Central memory CD8-positive, alpha-beta T cell (primary cell): Measurements from ENCODE around the gene KRTAP9-6.
"Not testable (repeated sequence)": the region's sequence is repeated elsewhere in the genome, so short reads cannot be mapped to it uniquely, and the experiment has no call there.

Source experiments
- ATAC-seq: fragments of 150-1000 bp; cut with Tn5 transposase; replicated peaks from 2 replicates; pipeline ENCODE4 v1.10.0; 2022; ENCODE audit warnings: mild to moderate bottlenecking, moderate FRiP score, moderate number of reproducible peaks; ENCODE audit not compliant: poor library complexity, severe bottlenecking; ENCODE audit errors: extremely low read depth
- DNase-seq, 2 donors: peaks; one replicate each; pipeline ENCODE4 v3.0.0; 2021; ENCODE audit warnings: low spot score in 2 of 2
- H3K27ac Mint-ChIP-seq: one replicate; pipeline ENCODE4 v1.8.0; 2022; ENCODE audit warnings: low read depth, mild to moderate bottlenecking, moderate library complexity, mixed read lengths
- H3K27me3 Mint-ChIP-seq: one replicate; pipeline ENCODE4 v1.8.0; 2022; ENCODE audit warnings: mixed read lengths
- H3K36me3 Mint-ChIP-seq: one replicate; pipeline ENCODE4 v1.8.0; 2022; ENCODE audit warnings: mild to moderate bottlenecking, moderate library complexity, mixed read lengths; ENCODE audit not compliant: insufficient read depth
- H3K4me1 Mint-ChIP-seq: one replicate; pipeline ENCODE4 v1.8.0; 2022; ENCODE audit warnings: mixed read lengths
- H3K4me3 Mint-ChIP-seq: one replicate; pipeline ENCODE4 v1.8.0; 2022; ENCODE audit warnings: mild to moderate bottlenecking, moderate library complexity, mixed read lengths
- H3K9me3 Mint-ChIP-seq: one replicate; pipeline ENCODE4 v1.8.0; 2022; ENCODE audit warnings: mixed read lengths

KRTAP9-6 gene

GRCh38 chr17:41251261-41251660, 13.9 kb upstream of the KRTAP9-6 start:
- DNase-seq (no peak), ATAC-seq (no peak)
- no peaks in the 10 kb centered on the region for H3K9me3 Mint-ChIP-seq
- H3K4me1 Mint-ChIP-seq: no peaks in the 10 kb centered on the region
- H3K27me3 Mint-ChIP-seq: peaks cover 48% of the 10 kb centered on the region
- H3K36me3 Mint-ChIP-seq: peaks cover 1% of the 10 kb centered on the region
- no peak overlapping the region for H3K4me3 Mint-ChIP-seq
- no peak overlapping the region for H3K27ac Mint-ChIP-seq

GRCh38 chr17:41254861-41255260, 10.3 kb upstream of the KRTAP9-6 start:
- DNase-seq: no peak
- peaks cover 82% of the 10 kb centered on the region for H3K27me3 Mint-ChIP-seq

GRCh38 chr17:41255381-41256290, 9.5 kb upstream of the KRTAP9-6 start, which contains the start of gene KRTAP9-9:
TSS of gene KRTAP9-9 (plus strand) at chr17:41255384.
- H3K4me3 Mint-ChIP-seq, H3K27ac Mint-ChIP-seq, ATAC-seq, H3K36me3 Mint-ChIP-seq, H3K4me1 Mint-ChIP-seq, H3K9me3 Mint-ChIP-seq, DNase-seq: not testable (repeated sequence)
- peaks cover 82% of the 10 kb centered on the region for H3K27me3 Mint-ChIP-seq

More at GRCh38 chr17:41254861-41255260, 10.3 kb upstream of the KRTAP9-6 start:
- Mint-ChIP-seq H3K4me3 (no peak overlapping the region), H3K27ac (no peak overlapping the region), H3K9me3 (no peaks in the 10 kb centered on the region), H3K36me3 (peaks cover 1% of the 10 kb centered on the region), H3K4me1 (no peaks in the 10 kb centered on the region)
- ATAC-seq: no peak

- Mint-ChIP-seq H3K4me1 (peaks cover 3% of the 10 kb centered on the region), H3K27ac (no peak overlapping the region), H3K36me3 (no peaks in the 10 kb centered on the region), H3K27me3 (peaks cover 82% of the 10 kb centered on the region), H3K4me3 (no peak overlapping the region), H3K9me3 (no peaks in the 10 kb centered on the region)
- ATAC-seq: no peak
- DNase-seq: no peak
These were observed 8.9 kb upstream of the KRTAP9-6 start for GRCh38 chr17:41256291-41256685.

- no peaks in the 10 kb centered on the region for H3K9me3 Mint-ChIP-seq
- H3K4me3 Mint-ChIP-seq: no peak overlapping the region
- no peak for DNase-seq
- peaks cover 5% of the 10 kb centered on the region for H3K4me1 Mint-ChIP-seq
- ATAC-seq: no peak
- no peak overlapping the region for H3K27ac Mint-ChIP-seq
- H3K27me3 Mint-ChIP-seq: peaks cover 80% of the 10 kb centered on the region
- no peaks in the 10 kb centered on the region for H3K36me3 Mint-ChIP-seq
These were observed 6.8 kb upstream of the KRTAP9-6 start for GRCh38 chr17:41258406-41258805.

GRCh38 chr17:41263212-41263611, 2.0 kb upstream of the KRTAP9-6 start:
- peaks cover 5% of the 10 kb centered on the region for H3K4me1 Mint-ChIP-seq
- no peak overlapping the region for H3K4me3 Mint-ChIP-seq
- no peak overlapping the region for H3K27ac Mint-ChIP-seq
- H3K36me3 Mint-ChIP-seq: no peaks in the 10 kb centered on the region
- DNase-seq (no peak), ATAC-seq (no peak)
- H3K9me3 Mint-ChIP-seq: no peaks in the 10 kb centered on the region
- H3K27me3 Mint-ChIP-seq: peaks cover 75% of the 10 kb centered on the region

GRCh38 chr17:41264599-41264998, 579 bp upstream of the KRTAP9-6 start:
- DNase-seq (no peak), ATAC-seq (no peak)
- no peaks in the 10 kb centered on the region for H3K36me3 Mint-ChIP-seq
- peaks cover 5% of the 10 kb centered on the region for H3K4me1 Mint-ChIP-seq
- no peak overlapping the region for H3K27ac Mint-ChIP-seq
- no peak overlapping the region for H3K4me3 Mint-ChIP-seq
- peaks cover 67% of the 10 kb centered on the region for H3K27me3 Mint-ChIP-seq
- no peaks in the 10 kb centered on the region for H3K9me3 Mint-ChIP-seq

GRCh38 chr17:41267711-41268110, 2.5 kb downstream of the KRTAP9-6 start:
- H3K4me3 Mint-ChIP-seq: no peak overlapping the region
- DNase-seq (no peak), ATAC-seq (no peak)
- no peaks in the 10 kb centered on the region for H3K4me1 Mint-ChIP-seq
- H3K27me3 Mint-ChIP-seq: peaks cover 45% of the 10 kb centered on the region
- H3K9me3 Mint-ChIP-seq: no peaks in the 10 kb centered on the region
- no peaks in the 10 kb centered on the region for H3K36me3 Mint-ChIP-seq
- H3K27ac Mint-ChIP-seq: no peak overlapping the region

- not testable (repeated sequence) for ATAC-seq, DNase-seq, H3K36me3 Mint-ChIP-seq, H3K4me3 Mint-ChIP-seq, H3K27ac Mint-ChIP-seq, H3K4me1 Mint-ChIP-seq, H3K9me3 Mint-ChIP-seq
- peaks cover 42% of the 10 kb centered on the region for H3K27me3 Mint-ChIP-seq
These were observed 6.1 kb downstream of the KRTAP9-6 start for GRCh38 chr17:41271323-41271722.

GRCh38 chr17:41271858-41272257, 6.7 kb downstream of the KRTAP9-6 start:
- Mint-ChIP-seq H3K27ac (no peak overlapping the region), H3K27me3 (peaks cover 42% of the 10 kb centered on the region), H3K9me3 (no peaks in the 10 kb centered on the region), H3K4me3 (no peak overlapping the region), H3K4me1 (no peaks in the 10 kb centered on the region), H3K36me3 (no peaks in the 10 kb centered on the region)
- ATAC-seq (no peak), DNase-seq (no peak)

- peaks cover 47% of the 10 kb centered on the region for H3K27me3 Mint-ChIP-seq
- H3K27ac Mint-ChIP-seq, DNase-seq, H3K9me3 Mint-ChIP-seq, H3K4me3 Mint-ChIP-seq, H3K4me1 Mint-ChIP-seq, H3K36me3 Mint-ChIP-seq, ATAC-seq: not testable (repeated sequence)
These were observed 10.5 kb downstream of the KRTAP9-6 start, which contains the start of gene KRTAP9-7 for GRCh38 chr17:41275648-41276190. TSS of gene KRTAP9-7 (plus strand) at chr17:41275698. CDS start at chr17:41275698, 0 bp downstream.

GRCh38 chr17:41278176-41278955, 13.2 kb downstream of the KRTAP9-6 start:
- Mint-ChIP-seq H3K36me3 (no peaks in the 10 kb centered on the region), H3K27me3 (peaks cover 38% of the 10 kb centered on the region), H3K9me3 (no peaks in the 10 kb centered on the region), H3K4me1 (no peaks in the 10 kb centered on the region), H3K27ac (no peak overlapping the region), H3K4me3 (no peak overlapping the region)
- ATAC-seq: no peak
- DNase-seq: no peak
